HG03442 (cell line): ENCODE results near the gene GALT.

Experiments used
- ATAC-seq: cut with Tn5 transposase; IDR thresholded peaks from one replicate; pipeline ENCODE4 v1.9.1; 2021; ENCODE audit warnings: mild to moderate bottlenecking, moderate library complexity; ENCODE audit not compliant: unreplicated experiment

Gene GALT

GRCh38 chr9:34646211-34647083, at the start of gene GALT:
GALT (plus strand) TSS chr9:34646675; CDS start chr9:34646705, 30 bp downstream.
- peak; percentile 79 for ATAC-seq

DNA sequence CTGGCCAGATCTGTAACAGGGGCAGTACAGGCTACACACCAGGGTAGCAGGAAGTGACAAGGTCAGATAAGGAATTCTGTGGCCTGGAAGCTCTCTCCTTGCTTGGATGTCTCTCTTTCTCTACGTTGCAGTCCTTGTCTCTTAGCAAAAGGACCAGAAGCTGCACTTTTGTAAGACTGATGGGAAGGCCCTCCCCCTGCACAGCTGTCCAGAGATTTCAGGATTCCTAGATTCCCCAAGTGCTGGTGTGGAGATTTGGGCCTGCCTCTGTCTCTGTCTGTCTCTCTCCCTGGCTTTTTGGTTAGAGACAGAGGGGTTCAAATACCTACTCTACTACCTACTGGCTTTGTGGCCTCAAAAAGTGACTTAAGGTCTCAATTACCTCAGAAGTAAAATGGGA, 46.9 kb upstream of the GALT start:
- no peak for ATAC-seq

DNA sequence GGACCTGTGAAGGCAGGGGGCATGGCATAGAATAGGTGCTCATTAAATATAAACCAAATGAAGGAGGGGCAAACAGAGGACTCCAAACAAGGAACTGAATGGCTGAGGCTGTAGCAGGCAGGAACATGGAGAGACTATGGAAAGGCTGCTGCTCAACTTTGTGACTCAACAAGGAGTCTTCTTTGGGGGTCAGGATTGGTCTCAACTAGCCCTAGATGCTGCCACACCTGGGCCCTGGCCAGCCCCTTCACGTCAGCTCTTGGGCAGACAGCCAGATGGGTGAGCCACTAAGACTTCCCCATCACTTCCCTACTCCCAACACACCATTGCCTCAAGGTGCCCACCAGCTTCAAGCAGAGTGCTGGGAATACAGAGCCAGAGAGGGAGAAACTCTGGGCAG, 45.6 kb upstream of the GALT start:
- no peak for ATAC-seq

DNA sequence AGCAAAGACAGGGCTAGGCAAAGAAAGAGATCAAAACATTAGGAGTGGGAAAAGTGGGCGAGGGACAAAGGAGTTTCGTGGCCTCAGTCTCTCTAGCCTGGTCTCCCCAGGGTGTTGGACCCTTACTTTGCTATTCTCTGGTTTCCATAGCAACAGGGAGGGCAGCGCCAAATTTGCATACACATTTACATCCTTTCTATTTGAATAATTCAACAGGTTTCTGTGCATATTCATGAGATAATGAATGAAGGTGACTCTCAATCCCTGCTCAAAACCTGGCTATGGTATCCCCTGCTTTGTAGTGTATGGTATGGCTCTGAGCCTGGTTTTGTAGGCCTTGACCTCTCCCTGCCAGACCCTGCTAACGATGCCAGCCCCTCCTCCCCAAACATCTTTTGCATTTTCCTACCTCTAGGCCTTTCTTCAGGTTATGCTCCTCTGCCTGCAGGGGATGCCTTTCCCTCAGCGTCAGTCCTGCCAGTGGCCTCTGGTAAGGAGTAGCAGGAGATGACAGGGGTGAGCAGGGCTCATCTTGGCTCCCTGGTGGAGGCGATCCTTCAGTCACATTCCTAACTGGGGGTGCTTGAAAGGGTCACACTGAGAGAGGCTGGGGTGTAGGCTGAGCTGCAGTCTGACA, 44.4 kb upstream of the GALT start:
- ATAC-seq, result no peak

- peak; percentile 61 for ATAC-seq
Measured at GRCh38 chr9:34603610-34604231, 42.8 kb upstream of the GALT start.

GRCh38 chr9:34606190-34606589, 40.3 kb upstream of the GALT start:
- no peak for ATAC-seq

DNA sequence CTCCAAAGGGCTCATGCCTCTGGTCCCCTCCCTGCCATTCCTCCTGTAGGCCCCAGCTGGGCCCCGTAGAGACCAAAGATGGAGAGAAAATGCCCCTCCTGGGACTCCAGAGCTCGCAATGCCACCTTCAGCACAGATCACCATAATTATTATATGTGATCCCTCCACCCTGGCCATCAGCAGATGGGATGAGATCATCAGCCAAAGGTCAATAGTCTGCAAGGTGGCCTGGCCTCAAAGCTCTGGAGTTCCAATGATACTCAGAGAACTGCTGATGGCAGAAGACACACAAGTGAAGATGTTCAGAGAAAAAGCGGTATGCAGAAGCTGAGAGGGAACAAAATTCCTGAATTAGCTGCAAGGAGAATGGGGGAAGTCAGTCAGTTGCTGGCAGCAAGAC, 39.6 kb upstream of the GALT start:
- ATAC-seq, result no peak

DNA sequence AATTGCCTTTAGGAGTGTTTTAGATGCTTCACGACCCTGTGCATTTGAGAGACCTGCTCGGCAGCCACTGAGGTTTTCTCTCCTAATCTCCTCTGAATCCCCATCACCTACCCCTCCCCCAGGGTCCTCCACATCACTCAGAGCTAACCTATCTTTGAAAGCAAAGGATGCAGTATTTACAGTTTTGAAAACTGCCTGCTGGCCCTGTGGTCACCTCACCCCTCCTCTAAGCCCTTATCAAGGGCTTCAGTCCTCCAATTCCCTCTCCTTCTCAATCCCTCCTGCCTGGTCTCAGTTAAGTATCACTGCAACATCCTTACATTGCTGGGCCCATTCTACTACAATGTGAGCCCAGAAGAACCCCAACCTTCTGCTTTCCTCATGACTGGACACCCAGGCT, 39.1 kb upstream of the GALT start:
- no peak for ATAC-seq

DNA sequence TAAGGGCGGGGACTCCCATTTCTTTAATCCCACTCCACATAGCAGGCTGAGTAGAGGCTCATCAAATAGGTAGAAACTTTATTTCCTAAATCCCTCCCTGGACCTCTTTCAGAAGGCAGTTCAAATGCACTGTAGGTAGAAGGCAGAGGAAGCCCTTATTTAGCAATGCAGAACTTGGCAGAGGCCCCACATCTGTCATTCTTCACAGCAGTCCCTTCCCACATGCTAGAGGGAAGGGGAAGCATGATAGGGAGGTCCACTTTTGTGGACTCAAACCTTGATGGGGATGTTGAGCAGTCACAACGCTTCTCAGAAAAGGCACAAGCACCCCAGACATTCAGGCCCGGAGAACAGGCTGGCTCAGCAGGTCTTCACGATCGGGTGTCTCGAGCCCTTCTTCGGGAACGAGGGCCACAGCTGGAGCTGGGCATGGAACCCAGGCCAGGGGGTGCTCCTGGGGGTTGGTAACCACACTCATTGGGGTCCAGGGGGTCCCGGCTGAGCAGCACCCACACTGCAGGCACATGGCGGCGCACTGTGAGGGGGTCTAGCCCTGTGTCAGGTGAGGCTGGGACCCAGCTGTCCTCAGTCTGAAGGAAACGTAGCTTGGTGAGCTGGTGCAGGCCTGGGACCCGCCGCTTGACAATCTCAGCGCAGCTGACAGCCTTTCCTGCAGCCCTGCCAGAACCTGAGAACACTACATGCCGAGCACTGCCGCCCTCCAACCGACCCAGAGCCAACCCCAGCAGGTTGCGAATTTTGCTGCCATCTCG, 35.9 kb upstream of the GALT start:
- no peak for ATAC-seq

GRCh38 chr9:34611251-34611810, 35.1 kb upstream of the GALT start:
- ATAC-seq, result peak; percentile 5

GRCh38 chr9:34611811-34612787, 34.4 kb upstream of the GALT start, which contains the start of gene RPP25L:
RPP25L (minus strand) TSS chr9:34612097; CDS start chr9:34611296, 801 bp downstream.
- ATAC-seq, result peak; percentile 83

- ATAC-seq, result no peak
Measured at GRCh38 chr9:34612788-34613390, 33.6 kb upstream of the GALT start.

DNA sequence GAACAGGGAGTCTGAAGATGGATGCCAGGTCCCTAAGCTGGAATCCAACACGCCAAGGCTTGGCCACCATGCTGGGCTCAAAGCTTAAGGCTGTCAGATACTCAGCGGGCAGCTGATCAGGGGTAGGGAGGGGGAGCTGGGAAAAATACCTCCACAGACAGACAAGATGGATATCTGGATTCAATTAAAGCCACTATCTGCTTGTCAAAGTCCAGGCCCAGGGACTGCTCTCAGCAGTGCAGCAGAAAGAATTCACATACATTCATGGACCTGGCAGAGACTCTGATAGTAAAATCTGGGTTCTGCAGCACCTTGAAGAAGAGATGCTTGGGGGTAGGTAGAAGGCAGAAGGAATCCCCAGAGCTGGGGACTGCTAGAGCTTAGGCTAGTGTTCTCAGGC, 31.3 kb upstream of the GALT start:
- ATAC-seq, result no peak

DNA sequence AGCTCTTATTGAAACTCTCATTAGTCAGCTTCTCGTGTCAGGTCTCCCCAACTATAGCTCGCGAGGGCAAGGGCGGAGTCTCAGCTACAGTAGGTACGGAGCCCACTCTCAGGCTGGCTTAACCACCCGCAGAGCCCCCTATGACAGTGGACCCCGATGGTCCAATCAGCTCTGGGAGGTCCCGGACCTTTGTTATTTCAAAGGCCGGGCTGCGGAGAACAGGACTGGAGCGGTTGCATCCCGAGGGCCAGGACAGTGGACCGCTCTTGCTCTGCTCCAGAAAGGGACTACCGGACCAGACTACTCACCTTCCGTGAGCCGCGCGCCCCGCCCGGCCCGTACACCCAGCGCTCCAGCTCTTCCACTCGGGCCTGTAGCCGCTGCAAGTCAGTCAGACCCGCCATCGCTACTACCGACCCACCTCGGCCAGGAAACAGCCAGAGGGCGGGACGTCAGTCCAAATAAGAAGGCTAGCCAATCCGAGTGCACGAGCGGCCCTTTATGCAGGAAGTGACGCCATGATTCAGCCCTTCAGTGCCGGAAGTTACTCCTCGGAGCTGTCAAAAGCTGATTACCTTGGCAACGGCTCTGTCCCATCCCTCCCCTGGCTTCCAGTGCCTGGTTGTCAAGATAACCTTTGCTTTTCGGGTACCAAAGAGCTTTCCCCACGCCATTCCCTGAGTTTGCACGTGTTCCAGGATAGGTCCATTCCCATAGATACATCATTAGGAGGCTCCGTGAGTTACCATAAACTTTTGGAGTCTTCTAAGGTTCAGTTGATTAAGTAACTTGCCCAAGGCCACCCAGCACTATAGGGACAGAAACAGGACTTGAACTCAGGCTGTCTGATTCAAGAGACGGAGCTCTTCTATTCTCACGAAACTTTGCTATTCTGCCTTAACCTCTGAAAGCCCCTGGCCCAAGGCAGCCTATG, 26.1 kb upstream of the GALT start, which contains the start of gene DCTN3:
Gene DCTN3 (minus strand): TSS at position 435 of the 934 bp plus-strand sequence. CDS start 31 bp downstream, at position 404.
- ATAC-seq, result peak; percentile 98

GRCh38 chr9:34623374-34624235, 22.9 kb upstream of the GALT start:
- ATAC-seq, result no peak

DNA sequence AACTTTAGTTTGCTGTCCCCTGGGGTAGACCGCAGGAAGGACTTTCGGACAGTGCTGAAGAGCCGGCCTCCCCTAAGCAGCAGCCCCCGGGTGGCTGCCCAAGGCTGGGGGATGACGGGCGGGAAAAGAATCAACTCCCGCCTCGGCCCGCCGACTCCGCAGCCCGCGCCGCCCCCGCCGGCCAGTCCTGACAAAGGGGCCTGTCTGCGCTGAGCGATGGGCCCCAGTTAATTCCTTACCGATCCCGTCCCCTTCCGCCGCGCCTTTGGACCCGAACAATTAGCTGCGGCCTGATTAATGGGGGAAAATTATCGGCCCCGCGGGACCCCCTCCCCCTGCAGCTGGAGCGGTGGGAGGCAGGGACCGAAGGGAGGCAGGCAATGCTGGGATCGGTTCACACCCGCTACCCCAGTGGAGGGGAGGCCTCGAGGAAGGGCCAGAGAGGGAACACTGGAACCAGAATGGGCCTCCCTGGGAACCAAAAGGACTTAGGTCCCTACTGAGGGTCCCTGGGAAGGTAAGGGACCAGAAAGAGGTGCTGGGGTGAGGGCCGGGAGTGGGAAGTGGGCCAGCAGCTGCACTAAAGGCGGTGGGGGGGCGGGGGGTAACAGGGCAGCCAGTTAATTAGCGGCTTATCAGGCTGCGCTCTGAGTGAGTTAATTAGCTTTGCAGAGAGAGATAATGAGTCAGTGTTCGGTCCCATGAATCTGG, 21.8 kb upstream of the GALT start:
- ATAC-seq, result no peak

DNA sequence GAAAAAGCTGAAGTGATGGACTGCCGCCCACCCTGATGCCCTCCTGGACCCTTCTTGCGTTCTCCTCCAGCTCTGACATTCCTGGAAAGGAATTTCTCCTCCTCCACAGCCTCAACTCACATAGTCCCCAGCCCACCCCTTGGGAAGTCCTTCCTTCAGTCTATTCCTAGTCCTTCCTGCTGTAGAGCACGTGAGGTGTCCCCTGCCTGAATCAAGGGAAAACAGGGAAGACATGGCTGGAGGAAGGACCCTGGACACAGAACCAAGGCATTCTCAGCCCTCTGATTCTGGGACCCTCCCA, 21.3 kb upstream of the GALT start:
- ATAC-seq, result no peak
